ENCODE data around the gene PDE1C.

The PDE1C gene

GRCh38 chr7:32043688-32044087 lies 26.5 kb downstream of the PDE1C start:
- H3K27ac Mint-ChIP-seq, result no peak overlapping the region
- no peaks in the 10 kb centered on the region for H3K4me1 Mint-ChIP-seq (ENCODE audit: low read depth)
- no peak overlapping the region for H3K4me3 Mint-ChIP-seq
- no peaks in the 10 kb centered on the region for H3K27me3 Mint-ChIP-seq (ENCODE audit: low read depth)
- no peaks in the 10 kb centered on the region for H3K9me3 Mint-ChIP-seq
- H3K36me3 Mint-ChIP-seq (ENCODE audit: low read depth), result no peaks in the 10 kb centered on the region

DNA sequence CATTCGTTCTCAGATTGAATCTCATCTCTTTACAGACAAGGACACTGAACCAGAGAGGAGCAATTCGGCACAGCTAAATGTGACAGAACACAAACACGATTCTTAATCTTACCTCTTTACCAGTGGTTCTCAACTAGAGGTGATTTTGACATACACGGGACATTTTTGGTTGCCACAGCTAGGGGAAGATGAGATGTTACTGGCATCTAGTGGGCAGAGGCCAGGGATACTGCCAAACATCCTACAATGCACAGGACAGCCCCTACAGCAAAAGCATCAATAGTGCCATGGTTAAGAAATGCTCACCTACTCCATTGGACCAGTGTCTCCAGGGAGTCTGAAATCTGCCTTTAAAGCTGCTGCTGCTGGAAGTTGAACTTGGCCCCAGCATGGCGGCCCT lies 27.3 kb downstream of the PDE1C start:
- no peaks in the 10 kb centered on the region for H3K36me3 Mint-ChIP-seq (ENCODE audit: low read depth)
- H3K9me3 Mint-ChIP-seq, result no peaks in the 10 kb centered on the region
- H3K4me3 Mint-ChIP-seq, result no peak overlapping the region
- no peaks in the 10 kb centered on the region for H3K4me1 Mint-ChIP-seq (ENCODE audit: low read depth)
- H3K27me3 Mint-ChIP-seq (ENCODE audit: low read depth), result no peaks in the 10 kb centered on the region
- H3K27ac Mint-ChIP-seq, result no peak overlapping the region

DNA sequence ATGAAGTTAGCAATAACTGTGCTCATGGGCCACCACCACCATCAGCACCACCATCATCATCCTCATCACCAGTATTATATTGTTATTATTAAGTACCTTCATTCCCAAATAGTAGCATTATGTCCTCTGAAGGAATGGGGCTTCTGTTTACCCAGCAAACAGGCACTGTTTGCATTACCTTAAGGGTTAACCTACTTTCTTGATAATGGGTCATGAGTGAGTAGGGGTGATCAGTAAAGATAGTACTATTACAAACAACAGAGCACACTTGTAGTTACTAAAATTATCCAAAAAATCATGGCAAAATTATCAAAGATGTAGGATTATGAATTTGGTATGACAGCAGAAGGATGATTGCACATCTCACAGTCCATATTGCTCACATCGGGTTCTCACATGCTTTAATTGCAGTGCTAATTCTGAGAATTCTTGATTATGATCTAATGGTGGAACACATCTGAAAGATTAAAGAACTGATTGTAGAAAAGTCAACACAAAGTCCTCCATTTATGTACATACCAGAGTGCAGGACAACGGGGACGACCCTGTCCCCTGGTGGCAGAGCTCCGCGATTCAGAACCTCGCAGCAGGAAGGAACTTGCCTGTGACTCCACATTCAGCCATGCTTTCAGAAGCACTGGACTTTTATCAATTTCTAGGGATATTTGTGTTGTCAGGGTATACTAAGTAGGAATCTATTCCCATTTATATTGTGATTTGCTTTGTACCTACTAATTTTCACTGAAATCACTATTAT lies 31.0 kb downstream of the PDE1C start:
- Mint-ChIP-seq H3K36me3 (ENCODE audit: low read depth) (no peaks in the 10 kb centered on the region), H3K27ac (no peak overlapping the region), H3K27me3 (ENCODE audit: low read depth) (no peaks in the 10 kb centered on the region), H3K4me1 (ENCODE audit: low read depth) (peaks cover 2% of the 10 kb centered on the region), H3K9me3 (peaks cover 4% of the 10 kb centered on the region), H3K4me3 (no peak overlapping the region)

DNA sequence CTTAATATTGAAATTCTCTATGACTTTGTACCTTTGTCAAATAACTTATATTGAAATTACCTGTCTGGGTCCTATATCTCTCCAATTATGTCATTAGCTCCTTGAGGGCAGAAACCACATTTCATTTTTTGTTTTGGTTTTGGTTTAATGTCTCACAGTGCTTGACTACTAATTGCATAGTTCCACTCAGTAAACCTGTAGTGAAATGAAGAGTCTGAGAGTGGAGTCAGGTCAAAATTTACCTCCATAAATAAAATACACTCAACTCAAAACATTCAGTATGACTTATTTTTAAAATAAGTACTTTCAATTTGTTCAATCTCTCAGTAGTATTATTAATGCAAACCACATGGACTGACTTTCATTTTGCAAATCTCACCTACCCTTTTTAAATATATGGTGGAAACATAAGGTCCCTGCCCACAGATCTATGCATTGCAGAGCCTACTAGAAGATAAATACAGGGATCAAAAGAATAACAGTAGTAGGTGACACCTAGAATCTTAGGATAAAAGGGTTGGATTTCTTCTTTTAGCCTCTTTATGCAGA lies 32.5 kb downstream of the PDE1C start:
- Mint-ChIP-seq H3K27ac (no peak overlapping the region), H3K36me3 (ENCODE audit: low read depth) (no peaks in the 10 kb centered on the region), H3K4me1 (ENCODE audit: low read depth) (peaks cover 2% of the 10 kb centered on the region), H3K4me3 (no peak overlapping the region), H3K9me3 (peaks cover 4% of the 10 kb centered on the region), H3K27me3 (ENCODE audit: low read depth) (no peaks in the 10 kb centered on the region)

DNA sequence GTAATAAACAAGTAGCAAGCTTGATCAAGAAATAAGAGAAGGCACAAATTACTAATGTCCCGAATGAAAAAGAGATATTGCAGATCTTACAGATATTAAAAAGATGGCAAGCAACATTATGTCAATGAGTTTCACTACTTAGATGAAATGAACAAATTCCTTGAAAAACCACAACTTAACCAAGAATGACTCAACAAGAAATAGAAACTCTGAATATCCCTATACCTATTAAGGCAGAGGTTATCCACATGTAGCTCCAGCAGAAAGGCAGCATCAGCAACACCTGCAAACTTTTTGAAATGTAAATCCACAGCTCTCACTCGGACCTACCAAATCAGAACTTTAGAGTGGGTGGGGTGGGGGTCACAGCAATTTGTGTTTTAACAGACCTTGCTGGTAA lies 33.6 kb downstream of the PDE1C start:
- no peaks in the 10 kb centered on the region for H3K27me3 Mint-ChIP-seq (ENCODE audit: low read depth)
- H3K4me3 Mint-ChIP-seq, result no peak overlapping the region

GRCh38 chr7:32034052-32034451 lies 36.2 kb downstream of the PDE1C start:
- H3K27me3 Mint-ChIP-seq (ENCODE audit: low read depth), result no peaks in the 10 kb centered on the region
- H3K4me3 Mint-ChIP-seq, result no peak overlapping the region
- peaks cover 2% of the 10 kb centered on the region for H3K4me1 Mint-ChIP-seq (ENCODE audit: low read depth)
- peaks cover 4% of the 10 kb centered on the region for H3K9me3 Mint-ChIP-seq
- no peak overlapping the region for H3K27ac Mint-ChIP-seq
- H3K36me3 Mint-ChIP-seq (ENCODE audit: low read depth), result no peaks in the 10 kb centered on the region

More for the DNA sequence above, 33.6 kb downstream of the PDE1C start:
- peaks cover 2% of the 10 kb centered on the region for H3K4me1 Mint-ChIP-seq (ENCODE audit: low read depth)
- peaks cover 4% of the 10 kb centered on the region for H3K9me3 Mint-ChIP-seq
- no peak overlapping the region for H3K27ac Mint-ChIP-seq
- H3K36me3 Mint-ChIP-seq (ENCODE audit: low read depth), result no peaks in the 10 kb centered on the region

GRCh38 chr7:32033006-32033405 lies 37.2 kb downstream of the PDE1C start:
- no peaks in the 10 kb centered on the region for H3K36me3 Mint-ChIP-seq (ENCODE audit: low read depth)
- H3K4me3 Mint-ChIP-seq, result no peak overlapping the region
- no peak overlapping the region for H3K27ac Mint-ChIP-seq
- peaks cover 2% of the 10 kb centered on the region for H3K4me1 Mint-ChIP-seq (ENCODE audit: low read depth)
- no peaks in the 10 kb centered on the region for H3K27me3 Mint-ChIP-seq (ENCODE audit: low read depth)
- peaks cover 4% of the 10 kb centered on the region for H3K9me3 Mint-ChIP-seq

- H3K4me3 Mint-ChIP-seq, result no peak overlapping the region
- no peaks in the 10 kb centered on the region for H3K36me3 Mint-ChIP-seq (ENCODE audit: low read depth)
- no peak overlapping the region for H3K27ac Mint-ChIP-seq
- H3K27me3 Mint-ChIP-seq (ENCODE audit: low read depth), result no peaks in the 10 kb centered on the region
- peaks cover 4% of the 10 kb centered on the region for H3K9me3 Mint-ChIP-seq
- H3K4me1 Mint-ChIP-seq (ENCODE audit: low read depth), result peaks cover 2% of the 10 kb centered on the region
These were observed 38.0 kb downstream of the PDE1C start for GRCh38 chr7:32032211-32032610.

- Mint-ChIP-seq H3K36me3 (ENCODE audit: low read depth) (no peaks in the 10 kb centered on the region), H3K4me3 (no peak overlapping the region), H3K27ac (no peak overlapping the region), H3K4me1 (ENCODE audit: low read depth) (no peaks in the 10 kb centered on the region), H3K27me3 (ENCODE audit: low read depth) (no peaks in the 10 kb centered on the region), H3K9me3 (peaks cover 4% of the 10 kb centered on the region)
These were observed 39.1 kb downstream of the PDE1C start for GRCh38 chr7:32030904-32031692.

- H3K36me3 Mint-ChIP-seq (ENCODE audit: low read depth), result no peaks in the 10 kb centered on the region
These were observed 44.2 kb downstream of the PDE1C start for GRCh38 chr7:32026083-32026425.

DNA sequence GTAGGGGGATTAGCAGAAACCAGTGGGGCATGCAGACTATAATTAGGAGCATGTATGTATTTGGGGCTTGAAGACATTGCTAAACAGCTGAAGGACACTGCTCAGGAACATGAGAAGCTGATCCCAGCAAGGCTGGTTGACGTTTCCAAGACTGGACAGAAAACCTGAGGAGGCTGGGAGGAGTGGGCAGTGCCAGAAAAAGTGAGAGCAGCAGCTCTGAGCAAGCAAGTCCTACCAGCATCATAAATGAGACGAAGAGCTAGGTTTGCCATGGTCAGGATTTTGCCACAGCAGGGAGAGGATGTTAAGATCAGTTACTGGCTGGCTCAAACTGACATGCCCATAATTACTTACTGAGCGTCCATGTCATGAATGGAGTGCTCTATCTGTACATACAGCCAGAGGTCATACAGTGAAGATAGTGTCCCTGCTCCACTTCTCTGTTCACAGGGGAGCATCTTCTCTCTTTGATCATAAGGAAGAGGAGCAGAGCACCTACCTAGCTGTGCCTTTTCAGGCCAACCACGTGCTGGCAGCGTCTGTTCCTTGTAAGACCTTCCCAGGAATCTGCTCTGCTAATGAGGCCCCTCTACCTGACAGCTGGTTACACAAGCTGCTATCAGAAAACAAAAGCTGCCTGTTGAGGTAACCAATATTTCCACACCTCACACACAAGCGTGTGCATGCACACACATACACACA lies 44.7 kb downstream of the PDE1C start:
- Mint-ChIP-seq H3K36me3 (ENCODE audit: low read depth) (no peaks in the 10 kb centered on the region), H3K27ac (no peak overlapping the region), H3K9me3 (peaks cover 12% of the 10 kb centered on the region), H3K4me3 (no peak overlapping the region), H3K27me3 (ENCODE audit: low read depth) (no peaks in the 10 kb centered on the region), H3K4me1 (ENCODE audit: low read depth) (no peaks in the 10 kb centered on the region)

More at GRCh38 chr7:32026083-32026425, 44.2 kb downstream of the PDE1C start:
- no peak overlapping the region for H3K4me3 Mint-ChIP-seq
- H3K4me1 Mint-ChIP-seq (ENCODE audit: low read depth), result no peaks in the 10 kb centered on the region
- no peak overlapping the region for H3K27ac Mint-ChIP-seq
- peaks cover 12% of the 10 kb centered on the region for H3K9me3 Mint-ChIP-seq
- no peaks in the 10 kb centered on the region for H3K27me3 Mint-ChIP-seq (ENCODE audit: low read depth)

DNA sequence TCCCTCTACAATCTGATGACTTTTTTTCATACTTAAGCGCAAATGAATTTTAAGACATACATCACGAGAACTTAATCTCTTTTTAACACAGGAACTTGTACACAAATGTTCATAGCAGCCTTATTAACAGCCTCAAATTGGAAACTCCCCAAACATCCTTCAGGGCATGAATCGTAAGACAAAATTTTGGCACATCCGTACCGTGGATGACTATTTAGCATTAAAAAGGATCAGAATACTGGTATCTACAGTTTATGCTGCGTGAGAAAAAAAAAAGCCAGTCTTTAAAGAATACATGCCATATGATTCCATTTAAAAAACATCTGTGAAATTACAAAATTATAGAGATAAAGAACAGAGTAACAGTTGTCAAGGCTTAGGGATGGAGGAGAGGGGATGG lies 46.8 kb downstream of the PDE1C start:
- peaks cover 12% of the 10 kb centered on the region for H3K9me3 Mint-ChIP-seq
- H3K27ac Mint-ChIP-seq, result no peak overlapping the region
- no peaks in the 10 kb centered on the region for H3K27me3 Mint-ChIP-seq (ENCODE audit: low read depth)
- no peaks in the 10 kb centered on the region for H3K4me1 Mint-ChIP-seq (ENCODE audit: low read depth)
- no peaks in the 10 kb centered on the region for H3K36me3 Mint-ChIP-seq (ENCODE audit: low read depth)
- H3K4me3 Mint-ChIP-seq, result no peak overlapping the region

DNA sequence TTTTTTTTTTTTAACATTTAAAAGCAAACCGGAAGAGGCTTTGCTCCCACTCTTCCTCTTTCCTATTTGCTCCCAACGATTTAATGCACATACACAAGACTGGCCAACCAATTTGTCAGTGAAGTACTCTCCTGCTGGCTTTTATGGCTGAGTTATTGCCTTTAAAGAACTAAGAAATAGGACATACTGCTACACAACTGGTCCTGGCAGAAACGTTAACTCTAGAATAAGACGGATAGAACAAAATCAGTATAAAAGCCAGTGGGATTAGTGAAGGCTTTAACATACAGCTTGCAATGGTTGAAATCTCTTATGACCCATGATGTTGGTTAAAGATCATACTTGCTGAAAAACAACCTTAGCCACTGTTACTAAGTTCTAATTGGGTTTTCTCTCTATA lies 47.2 kb downstream of the PDE1C start:
- Mint-ChIP-seq H3K27me3 (ENCODE audit: low read depth) (no peaks in the 10 kb centered on the region), H3K36me3 (ENCODE audit: low read depth) (no peaks in the 10 kb centered on the region), H3K27ac (no peak overlapping the region), H3K9me3 (peaks cover 12% of the 10 kb centered on the region), H3K4me3 (no peak overlapping the region), H3K4me1 (ENCODE audit: low read depth) (no peaks in the 10 kb centered on the region)

GRCh38 chr7:32020551-32021159 lies 49.6 kb downstream of the PDE1C start:
- H3K36me3 Mint-ChIP-seq (ENCODE audit: low read depth), result no peaks in the 10 kb centered on the region
- H3K4me1 Mint-ChIP-seq (ENCODE audit: low read depth), result no peaks in the 10 kb centered on the region
- H3K4me3 Mint-ChIP-seq, result no peak overlapping the region
- no peaks in the 10 kb centered on the region for H3K27me3 Mint-ChIP-seq (ENCODE audit: low read depth)
- H3K9me3 Mint-ChIP-seq, result peaks cover 12% of the 10 kb centered on the region
- H3K27ac Mint-ChIP-seq, result no peak overlapping the region
